ENCODE measurements around the gene MYO6.

MYO6 gene

DNA sequence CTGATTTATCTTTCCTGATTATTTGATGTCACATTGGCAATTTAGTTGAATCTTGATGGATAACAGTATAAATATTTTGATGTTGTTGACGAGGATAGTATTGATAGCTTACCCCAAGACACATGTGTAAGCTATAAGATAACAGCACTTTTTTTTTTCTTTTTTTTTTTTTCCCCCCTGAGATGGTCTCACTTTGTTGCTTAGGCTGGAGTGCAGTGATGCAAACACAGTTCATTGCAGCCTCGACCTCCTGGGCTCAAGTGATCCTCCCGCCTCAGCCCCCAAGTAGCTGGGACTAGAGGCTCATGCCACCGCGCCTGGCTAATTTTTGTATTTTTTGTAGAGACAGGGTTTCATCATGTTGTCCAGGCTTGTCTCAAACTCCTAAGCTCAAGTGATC, 21.8 kb downstream of the MYO6 start:
- DNase-seq = no peak

DNA sequence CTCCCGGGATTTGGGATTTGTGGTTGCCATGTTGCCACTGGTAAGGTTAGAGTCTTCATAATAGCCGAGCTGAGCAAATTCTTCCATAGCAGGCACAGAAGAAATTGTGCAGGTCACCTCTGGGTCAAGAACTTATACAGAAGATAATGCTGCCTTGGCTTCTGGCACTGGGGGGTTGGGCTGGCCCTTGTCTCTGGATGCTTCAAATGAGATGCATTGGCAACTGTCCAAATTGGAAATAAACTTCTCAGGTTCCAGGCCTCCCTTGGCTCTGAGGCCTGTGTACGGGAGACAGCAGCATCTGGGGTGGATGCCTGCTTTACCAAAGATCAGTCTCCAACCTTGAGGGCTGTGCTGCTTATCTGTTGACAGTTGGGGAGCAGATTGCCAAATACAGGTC, 26.2 kb downstream of the MYO6 start:
- DNase-seq = no peak

DNA sequence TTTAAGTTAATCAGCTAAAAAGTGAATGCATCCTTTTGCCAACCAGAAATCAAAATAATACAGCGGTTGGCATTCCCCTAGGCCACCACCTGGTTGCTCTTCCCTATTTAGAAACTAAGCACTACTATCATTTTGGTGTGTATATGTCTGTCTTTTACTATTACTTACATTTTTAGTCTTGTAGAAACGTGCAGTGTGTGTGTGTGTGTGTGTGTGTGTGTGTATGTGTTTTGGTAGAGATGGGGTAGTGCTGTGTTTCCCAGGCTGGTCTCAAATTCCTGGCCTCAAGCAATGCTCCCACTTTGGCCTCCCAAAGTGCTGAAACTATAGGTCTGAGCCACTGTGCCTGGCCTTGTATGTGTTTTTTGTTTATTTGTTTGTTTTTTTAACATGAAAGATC, 27.4 kb downstream of the MYO6 start:
- no peak for DNase-seq

DNA sequence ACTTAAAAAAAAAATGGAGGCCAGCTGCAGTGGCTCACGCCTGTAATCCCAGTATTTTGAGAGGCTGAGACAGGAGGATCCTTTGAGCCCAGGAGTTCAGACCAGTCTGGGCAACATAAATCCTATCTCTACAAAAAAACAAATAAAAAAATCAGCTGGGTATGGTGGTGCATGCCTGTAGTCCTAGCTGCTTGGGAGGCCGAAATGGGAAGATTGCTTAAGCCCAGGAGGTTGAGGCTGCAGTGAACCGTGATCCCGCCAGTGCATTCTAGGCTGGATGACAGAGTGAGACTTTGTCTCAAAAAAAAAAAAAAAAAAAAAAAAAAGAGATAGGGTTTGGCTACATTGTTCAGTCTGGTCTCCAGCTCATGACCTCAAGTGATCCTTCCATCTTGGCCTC, 29.7 kb downstream of the MYO6 start:
- DNase-seq = no peak

DNA sequence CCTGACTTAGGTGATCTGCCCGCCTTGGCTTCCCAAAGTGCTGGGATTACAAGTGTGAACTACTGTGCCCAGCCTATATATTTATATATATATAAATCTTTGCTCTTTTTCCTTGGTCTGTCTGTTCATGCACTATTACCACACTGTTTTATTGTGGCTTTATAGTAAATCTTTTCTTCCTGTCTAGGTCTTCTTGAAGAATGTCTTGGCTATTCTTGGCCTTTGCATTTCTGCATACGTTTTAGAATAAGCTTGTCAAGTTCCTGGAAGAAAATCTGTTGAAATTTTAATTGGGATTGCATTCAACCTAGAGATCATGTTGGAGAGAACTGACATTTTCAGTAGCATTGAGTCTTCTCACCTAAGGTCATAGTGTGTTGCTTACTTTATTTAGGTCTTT, 37.1 kb downstream of the MYO6 start:
- no peak for DNase-seq

DNA sequence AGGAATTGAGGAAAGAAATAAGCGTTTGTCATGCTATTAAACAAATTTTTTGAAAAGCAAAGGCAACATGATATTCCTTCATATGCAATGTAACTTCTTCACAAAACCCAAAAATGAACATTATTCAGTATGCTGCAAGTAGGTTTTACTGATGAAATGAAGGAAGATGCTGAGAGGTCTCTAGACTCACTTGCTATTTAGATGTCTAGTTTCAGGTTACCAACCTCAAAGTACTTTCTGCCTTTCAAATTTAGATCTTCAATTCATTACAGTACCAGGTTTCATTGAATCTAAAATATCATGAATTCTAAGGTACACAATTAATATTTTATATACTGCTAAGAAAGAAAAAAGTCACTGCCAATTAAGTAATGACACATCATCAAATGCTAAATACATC, 39.9 kb downstream of the MYO6 start:
- no peak for DNase-seq

DNA sequence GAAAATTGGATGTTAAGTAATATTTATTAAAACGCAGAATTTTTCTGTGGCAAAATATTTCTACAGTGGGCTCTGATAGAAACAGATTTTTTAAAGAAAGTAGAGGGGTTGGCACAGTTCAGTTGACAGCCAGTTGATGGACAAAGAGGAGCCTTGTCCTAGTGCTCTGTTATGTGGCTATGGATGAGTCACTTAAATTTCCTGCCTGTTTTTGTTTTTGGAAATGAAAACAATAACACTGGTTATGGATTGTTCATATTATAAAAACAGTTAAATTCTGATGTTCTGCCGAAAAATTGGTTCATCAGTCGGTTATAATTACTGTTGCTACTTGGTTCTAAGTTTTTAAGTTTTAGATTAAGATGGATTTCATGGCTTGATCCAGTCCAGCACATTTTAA, 42.8 kb downstream of the MYO6 start:
- no peak for DNase-seq

DNA sequence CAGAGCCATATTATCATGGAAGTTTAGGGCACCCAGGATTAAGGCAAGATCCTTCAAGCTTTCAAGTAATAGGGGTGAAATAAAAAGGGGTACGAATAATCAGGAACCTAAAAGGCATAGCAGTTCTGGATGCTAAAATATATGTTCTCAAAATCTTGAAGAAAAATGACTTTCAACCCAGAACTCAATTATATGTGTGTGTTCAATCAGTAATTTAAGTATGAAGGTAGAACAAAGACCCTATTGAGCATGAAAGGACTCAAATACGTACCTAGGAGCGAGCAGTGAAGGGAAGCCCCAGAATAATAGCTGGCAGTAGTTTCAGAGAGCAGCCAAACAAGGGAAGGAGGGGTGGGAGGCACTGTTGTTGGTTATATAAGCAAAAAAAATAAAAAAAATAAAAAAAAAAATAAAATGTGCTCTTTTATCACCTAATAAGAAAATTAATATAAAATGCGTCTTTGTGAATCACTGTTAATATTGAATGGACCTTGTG, 45.4 kb downstream of the MYO6 start:
- DNase-seq = no peak

DNA sequence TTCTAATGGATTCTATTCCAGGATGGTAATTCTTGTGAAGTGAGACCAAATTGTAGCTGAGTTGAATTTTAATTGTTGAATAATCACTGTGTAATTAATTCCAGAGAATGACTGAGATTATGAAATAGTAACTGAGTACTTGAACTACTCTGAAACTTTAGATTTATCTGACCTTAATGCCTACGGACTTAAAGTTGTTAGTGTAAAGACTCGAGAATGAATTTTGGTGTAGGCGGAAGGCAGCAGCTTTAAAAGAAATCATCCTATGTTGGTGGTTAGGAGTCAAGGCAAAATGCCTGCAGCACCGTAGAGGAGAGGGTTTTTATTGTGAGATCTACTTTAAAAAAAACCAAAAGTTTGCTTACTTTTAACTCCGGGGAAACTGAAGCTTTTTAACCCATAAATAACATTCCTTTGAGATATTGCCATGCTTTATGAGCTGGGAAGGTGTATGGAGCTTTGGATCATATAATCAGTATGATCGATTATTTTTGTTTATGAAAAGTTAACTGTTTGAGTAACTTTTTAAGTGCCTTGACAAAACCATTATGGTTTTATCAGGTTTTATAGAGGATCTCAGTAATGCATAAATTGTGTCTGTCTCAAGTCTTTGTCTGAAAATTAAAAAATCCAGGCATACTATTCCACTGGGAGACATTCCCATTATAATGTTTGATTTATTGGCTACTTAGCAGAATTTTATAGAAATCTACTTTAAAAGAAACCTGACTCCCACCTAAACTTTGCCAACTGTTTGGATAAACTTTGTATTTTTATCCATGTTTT, 46.1 kb downstream of the MYO6 start:
- no peak for DNase-seq

DNA sequence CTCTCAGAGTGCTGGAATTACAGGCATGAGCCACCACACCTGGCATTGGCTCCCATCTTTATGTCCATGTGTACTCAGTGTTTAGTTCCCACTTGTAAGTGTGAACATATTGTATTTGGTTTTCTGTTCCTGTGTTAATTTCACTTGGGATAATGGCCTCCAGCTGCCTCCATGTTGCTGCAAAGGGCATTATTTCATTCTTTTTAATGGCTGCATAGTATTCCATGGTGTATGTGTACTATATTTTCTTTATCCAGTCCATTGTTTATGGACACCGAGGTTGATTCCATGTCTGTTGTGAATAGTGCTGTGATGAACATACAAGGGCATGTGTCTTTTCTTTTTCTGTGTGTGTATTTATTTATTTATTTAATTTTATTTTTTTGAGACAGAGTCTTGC, 47.7 kb downstream of the MYO6 start:
- no peak for DNase-seq

DNA sequence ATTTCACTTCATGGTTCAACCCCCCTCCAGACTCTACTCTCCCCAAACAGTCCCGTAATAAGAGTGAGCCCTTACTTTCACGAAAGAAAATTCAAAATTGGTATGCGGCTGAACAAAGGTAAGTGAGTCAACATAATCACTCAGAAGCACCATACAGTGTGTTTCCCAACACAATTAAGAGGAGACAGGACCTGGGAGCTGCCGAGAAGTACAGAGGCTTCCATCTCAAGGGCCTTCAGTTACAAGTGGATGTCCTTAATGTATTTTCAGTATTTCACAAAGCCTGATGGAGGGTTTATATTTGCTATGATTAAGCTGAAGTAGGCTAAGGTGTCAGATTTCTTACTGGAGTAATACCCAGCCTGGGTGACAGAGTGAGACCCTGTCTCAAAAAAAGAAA, 51.1 kb downstream of the MYO6 start:
- no peak for DNase-seq

DNA sequence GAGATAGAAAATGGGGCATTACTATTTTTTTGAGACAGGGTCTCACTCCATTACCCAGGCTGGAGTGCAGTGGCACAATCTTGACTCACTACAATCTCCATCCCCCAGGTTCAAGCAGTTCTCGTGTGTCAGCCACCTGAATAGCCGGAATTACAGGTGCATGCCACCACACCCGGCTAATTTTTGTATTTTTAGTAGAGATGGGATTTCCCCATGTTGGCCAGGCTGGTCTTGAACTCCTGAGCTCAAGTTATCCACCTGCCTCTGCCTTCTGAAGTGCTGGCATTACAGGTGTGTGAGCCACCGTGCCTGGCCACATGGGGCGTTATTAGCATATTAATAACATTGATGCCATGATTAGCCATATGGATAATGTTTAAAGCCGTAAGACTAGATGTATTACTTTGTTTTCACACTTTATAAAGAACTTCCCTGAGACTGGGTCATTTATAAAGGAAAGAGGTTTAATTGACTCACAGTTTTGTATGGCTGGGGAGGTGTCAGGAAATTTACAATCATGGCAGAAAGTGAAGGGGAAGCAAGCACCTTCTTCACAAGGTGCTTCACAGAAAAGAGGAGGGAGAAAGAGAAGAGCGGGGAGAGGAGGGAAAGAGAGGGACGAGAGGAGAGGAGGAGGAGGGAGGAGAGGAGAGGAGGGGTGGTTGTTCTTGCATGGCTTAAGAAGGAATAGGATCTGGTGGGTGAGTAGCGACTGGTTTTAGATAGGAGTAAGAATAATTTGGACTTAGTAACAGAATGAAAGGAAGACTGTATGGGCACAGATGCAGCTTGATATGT, 51.9 kb downstream of the MYO6 start:
- no peak for DNase-seq

DNA sequence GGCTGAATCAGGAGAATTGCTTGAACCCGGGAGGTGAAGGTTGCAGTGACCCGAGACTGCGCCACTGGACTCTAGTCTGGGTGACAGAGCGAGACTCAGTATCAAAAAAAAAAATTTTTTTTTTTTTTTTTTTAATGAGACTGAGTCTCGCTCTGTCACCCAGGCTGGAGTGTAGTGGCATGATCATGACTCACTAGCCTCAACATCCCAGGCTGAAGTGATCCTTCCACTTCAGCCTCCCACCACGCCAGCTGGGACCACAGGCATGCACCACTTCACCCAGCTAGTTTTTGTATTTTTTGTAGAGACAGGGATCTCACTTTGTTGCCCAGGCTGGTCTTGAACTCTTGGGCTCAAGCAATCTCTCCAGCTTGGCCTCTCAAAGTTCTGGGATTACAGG, 53.3 kb downstream of the MYO6 start:
- DNase-seq = no peak

DNA sequence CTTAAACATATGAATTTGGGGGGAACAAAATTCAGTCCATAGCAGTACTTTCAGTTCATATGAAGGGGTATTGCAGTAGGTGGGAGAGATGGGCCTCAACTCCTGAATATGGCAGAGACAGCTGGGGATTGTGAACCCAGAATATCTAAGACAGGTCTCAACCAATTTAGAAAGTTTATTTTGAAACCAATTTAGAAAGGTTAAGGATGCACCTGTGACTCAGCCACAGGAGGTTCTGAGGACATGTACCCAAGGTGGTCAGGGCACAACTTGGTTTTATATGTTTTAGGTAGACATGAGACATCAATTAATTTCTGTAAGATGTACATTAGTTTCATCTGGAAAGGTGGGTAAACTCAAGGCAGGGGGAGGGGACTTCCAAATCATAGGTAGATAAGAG, 59.5 kb downstream of the MYO6 start:
- no peak for DNase-seq

DNA sequence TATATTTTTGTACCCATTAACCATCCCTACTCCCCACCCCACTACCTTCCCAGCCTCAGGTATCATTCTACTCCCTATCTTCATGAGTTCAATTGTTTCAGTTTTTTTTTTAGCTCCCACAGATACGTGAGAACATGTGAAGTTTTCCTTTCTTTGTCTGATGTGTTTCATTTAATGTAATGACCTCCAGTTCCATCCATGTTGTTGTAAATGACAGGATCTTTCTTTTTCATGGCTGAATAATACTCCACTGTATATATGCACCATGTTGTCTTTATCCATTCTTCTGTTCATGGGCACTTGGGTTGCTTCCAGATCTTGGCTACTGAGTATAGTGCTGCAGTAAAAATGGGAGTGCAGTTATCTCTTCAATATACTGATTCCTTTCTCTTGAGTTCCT, 63.5 kb downstream of the MYO6 start:
- no peak for DNase-seq

DNA sequence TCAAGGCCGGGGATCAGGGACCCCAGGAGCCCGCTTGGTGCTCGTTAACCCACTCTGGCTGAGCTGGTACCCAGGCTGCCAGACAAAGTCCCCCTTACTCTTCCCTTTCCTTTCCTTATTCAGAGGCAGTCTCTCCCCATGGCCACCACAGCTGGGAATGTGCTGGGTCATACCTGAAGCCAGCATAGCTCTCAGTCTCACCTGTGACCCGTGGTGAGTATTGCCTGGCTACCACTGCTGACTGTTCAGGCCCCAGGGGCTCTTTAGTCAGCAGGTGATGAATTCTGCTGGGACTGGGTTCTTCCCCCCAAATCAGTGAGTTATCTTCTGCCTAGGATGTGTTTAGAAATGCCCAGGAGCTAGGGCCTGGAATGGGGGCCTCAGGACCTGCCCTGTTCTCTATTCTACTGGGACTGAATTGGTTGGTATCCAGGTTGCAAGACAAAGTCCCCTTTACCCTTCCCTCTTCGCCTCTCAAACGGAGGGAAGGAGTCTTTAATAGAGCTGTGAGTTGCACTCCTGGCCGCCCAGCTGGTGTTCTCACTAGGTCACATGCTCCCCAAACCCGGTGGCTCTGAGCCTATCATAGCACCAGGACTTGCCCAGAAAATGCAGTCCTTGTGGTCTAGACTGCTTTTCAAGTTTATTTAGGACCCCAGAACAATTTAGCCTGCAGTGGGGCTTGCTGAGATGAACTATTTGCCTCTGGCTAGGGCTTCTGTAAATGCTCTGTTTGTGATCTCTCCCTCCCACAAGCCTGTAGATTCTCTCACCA, 64.6 kb downstream of the MYO6 start:
- no peak for DNase-seq

DNA sequence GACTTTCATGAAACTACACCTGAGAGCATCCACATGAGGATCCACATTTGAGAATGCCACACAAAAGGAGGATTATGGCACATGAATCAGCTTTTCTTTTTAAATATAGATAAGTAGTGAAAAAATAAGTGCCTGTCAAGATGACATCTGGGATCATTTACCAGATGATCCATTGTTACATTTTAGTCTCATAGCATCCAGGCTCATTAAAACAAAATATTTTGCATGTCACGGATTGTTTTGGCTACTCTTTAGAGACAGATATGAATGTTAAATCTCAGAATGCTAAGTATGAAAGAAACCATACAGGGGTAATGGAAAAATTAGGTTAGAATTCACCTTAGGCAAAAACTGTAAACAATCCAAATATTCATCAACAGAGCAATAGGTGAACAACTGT, 66.7 kb downstream of the MYO6 start:
- DNase-seq = no peak

DNA sequence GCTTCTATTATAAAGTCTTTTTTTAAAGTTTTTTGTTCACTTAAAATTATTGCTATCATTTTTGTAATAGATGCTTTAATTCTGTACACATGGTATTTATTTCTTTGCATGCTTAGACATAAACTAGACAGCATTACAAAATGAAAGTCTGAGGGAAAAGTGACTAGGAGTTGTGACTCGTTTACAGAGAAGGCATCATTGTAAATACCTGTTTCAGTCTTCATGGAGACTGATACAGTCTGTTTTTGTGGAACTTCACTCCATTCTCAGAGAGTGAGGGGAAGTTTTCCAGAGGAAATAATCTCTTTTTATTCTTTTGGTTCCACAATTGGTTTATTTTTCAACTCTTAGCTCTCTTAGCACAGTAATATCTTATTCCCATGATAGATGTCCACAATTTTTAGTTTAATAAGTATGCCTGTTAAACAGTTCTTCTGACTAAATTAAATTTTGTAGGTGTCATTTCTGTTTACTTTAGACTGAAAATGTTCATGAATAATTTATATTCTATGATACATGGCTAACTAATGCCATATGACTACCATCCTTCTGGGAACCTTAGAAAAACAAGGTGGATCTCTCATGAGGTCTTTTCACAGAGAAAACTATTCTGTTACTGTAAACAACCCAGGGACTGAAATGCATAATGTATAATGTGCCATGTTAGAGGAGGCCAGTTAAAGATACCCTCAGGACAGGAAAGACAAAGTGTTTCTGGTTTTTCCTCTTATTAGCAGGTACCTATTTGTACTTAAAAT, 69.2 kb downstream of the MYO6 start:
- no peak for DNase-seq

DNA sequence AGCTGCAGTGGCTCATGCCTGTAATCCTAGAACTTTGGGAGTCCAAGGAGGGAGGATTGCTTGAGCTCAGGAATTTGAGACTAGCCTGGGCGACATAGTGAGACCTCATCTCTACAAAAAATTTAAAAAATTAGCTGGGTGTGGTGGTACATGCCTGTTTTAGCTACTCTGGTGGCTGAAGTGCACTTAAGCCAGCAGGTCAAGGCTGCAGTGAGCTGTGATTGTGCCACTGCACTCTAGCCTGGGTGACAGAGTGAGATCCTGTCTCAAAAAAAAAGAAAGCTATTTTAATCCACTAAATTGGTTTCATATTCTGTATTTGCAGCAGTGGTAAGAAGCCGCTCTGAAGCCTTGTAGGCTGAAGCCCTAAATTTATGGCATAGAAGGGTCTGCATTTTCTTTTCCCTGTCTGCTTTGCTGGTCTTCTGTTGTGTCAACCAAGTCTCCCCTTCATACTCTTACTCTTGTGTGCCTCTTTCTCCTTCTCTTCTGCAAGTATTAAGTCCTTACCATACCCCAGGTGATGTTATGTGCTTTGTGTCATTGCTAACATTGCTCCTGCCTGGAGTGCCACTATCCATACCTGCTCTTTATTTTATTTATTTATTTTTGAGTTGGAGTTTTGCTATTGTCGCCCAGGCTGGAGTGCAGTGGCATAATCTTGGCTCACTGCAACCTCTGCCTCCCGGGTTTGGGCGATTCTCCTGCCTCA, 70.9 kb downstream of the MYO6 start:
- DNase-seq = no peak

DNA sequence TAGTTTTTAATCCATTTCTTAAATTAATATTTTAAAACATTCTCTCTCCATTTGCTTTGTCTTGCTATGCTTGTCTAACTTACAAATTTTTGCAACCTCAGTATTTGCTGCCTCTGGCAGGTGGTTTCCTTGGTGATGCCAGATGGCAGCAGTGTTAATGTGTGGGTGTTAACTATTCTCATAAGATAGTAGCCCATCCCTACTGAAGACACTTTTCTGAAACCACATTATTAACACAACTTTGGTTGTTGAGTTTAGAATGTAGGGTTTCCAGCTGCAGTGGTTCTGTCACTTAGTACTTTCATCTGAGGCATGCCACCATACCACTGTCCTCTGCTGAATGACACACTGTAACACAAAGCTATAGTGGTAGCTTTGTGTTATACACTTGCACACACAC, 75.1 kb downstream of the MYO6 start:
- DNase-seq = no peak

DNA sequence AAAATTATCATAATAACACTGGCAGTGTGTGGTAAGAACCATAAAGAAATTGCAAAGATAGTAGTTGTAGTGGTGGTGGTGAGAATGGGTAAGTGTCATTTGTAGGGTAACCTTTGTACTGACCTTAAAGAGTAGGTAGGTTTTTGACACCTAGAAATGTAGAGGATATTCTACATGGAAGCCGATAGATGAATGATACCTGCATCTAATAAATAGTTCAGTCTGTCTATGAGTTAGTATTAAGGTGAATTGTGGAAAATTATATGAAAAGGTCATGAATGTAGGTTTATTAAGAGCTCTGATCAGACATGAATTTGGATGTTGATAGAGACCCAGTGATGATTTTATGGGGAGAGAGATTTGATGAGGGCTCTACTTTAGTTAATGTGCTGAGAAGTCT, 78.1 kb downstream of the MYO6 start:
- DNase-seq = no peak
